LoVo (cell line): Measurements from ENCODE around the gene LAMB1.
"Not testable (repeated sequence)": the region's sequence is repeated elsewhere in the genome, so short reads cannot be mapped to it uniquely, and the experiment has no call there.

Source experiments
- DNase-seq: peaks from one replicate; pipeline ENCODE4 v3.0.0-alpha.2; 2016; ENCODE audit warnings: low spot score

LAMB1 gene

DNA sequence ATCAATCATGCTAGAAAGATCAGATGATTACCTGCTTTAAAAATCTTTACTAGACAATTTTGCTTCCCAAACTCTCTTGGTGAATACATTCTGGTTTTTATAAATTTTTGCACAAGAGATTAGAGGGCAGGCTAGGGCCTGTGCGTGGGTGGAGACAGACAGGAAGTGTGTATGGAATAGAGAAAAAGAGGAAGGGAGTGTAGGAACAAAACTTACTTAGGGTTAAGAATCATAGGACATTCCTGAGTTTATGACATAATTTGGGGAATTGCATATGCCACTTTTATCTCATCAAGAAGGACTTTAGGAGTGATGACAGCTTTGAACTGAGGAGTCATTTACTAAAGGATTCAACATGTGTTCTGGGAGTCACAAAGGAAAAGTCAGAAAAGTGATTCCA, 31.3 kb downstream of the LAMB1 start:
- DNase-seq: no peak

DNA sequence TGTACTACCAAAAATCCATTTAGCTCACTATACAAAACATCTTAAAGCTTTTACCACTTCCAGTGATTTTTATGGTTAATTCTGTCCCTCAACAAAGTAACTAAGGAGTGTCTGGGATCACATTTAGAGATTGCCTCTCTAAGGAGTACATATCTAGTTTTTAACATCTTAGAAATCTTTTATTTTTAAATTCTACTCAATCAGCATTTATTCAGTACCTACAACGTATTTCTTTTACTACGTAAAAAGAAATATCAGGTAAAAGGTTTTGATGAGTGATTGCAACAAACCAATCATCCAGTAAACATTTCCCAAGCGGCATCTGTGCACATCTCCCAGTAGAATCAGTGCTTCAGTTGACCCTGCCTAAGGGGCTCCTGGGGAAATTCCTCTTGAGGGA, 31.9 kb downstream of the LAMB1 start:
- DNase-seq: no peak

DNA sequence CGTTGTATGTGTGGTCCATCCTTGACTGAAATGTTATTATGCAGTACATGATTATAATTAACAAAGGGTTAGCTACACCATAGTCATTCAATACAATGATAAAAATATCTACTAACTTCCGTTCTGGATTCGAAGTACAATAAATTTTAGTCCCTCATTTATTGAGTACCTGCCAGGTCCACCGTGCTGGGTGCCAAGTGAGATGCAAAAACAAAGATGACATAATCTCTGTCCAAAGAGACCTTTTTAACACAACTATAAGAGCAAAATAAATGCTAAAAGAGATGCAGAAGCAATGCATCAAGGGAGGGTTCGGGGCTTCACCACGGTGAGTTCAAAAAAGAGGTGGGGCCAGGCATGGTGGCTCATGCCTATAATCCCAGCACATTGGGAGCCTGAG, 33.1 kb downstream of the LAMB1 start:
- no peak for DNase-seq

DNA sequence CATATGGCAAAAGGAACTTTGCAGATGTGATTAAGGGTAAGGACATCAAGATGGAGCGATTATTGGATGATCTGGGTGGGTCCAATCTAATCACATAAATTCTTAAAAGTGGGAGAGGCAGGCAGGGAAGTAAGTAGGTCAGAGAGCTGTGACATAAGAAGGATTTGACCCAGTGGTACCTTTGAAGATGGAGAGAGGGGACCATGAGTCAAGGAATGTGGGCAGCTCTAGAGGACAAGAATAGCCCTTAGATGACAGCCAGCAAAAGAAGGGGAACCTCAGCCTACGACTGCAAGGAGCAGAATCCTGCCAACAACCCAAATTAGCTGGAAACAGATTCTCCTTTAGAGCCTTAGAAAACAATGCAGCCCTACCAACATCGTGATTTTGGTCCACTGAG, 34.5 kb downstream of the LAMB1 start:
- no peak for DNase-seq

DNA sequence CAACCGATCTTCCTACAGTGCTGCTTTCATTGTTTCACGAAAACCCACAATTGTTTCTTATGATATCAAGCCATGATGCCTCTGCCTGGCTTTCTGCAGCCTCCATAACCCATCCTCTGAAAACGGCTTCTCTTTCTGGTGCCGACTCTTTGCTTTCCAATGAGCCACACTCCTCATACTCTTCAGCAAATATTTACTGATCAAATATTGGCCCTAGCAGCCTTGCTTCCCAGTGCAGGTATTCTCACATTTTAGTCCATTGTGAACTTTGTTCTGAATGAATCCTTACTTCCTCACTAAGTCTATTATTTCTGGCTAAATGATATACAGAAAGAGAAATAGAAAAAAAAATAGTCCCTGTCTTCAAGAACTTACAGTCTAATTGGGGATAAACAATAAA, 35.5 kb downstream of the LAMB1 start:
- no peak for DNase-seq

DNA sequence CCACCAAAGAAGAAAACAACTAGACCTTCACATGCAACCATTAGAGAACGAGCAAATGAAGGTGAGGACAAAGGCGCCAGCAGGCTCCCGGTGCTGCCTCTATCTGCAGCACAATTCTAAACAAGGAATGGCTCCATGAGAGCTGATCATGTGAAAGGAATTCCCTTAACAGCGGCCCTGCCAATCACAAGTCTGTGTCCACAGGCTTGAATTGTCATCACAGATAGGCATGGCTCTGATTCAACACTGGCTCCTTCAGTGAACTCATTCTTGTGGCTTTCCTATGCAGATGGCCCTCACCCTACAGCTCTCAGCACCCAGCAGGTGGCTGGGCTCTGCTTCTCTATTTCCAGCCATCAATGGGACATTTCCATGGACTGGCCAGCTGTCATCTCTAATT, 36.2 kb downstream of the LAMB1 start:
- DNase-seq: peak; percentile 11

DNA sequence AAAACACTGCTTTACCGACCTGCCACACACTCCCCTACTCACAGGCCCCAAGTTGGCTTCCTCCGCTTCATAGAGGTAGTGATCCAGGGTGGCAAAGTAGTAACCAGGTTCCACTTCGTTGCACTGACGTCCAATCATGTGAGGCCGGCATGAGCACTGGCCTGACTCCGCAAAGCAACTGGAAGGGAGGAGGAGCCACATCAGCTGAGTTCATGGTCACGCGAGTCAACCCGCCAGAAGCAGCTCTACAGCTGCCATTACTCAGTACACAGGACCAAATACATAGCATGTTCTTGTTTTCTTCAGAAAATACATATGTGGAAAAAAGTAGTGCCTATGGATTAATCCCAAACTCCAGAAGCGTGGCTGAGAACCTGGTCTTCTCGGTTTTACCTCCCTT, 38.5 kb downstream of the LAMB1 start:
- DNase-seq: no peak

DNA sequence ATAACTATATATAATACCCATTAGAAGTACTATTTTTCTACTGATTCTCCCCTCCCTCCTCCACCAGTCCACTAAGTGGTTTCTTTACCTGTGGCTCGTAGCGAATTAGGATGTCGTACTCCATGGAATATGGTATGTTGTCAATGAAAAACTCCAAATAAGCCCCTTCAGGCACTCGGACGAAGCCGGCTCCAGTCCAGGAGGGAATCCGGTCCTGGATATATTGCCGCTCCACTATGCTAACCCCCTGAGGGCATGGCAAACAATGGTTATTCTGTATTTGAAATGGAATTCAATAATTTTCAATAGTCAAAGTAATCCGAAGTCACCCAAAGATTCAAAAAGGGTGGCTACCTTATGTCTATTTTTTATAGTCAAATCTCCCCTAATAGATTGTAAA, 40.1 kb downstream of the LAMB1 start:
- no peak for DNase-seq

DNA sequence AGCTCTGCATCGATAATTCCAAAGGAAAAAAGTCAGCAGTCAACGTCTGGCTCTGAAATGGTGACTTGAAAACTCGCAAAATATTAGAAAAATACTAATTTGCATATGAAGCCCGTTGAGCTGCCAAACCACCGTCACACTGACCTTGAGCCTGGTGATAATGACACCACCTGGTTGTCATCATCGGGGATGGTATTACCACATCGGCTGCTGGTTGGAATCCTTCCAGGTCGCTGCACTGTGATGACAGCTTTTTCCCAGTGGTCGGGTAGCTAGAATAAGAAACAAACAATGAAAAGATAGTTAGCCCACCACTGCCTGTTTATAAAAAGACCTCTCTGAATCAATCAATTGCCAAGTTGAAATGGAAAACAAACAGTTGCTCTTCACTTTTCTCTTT, 41.6 kb downstream of the LAMB1 start:
- DNase-seq: no peak

DNA sequence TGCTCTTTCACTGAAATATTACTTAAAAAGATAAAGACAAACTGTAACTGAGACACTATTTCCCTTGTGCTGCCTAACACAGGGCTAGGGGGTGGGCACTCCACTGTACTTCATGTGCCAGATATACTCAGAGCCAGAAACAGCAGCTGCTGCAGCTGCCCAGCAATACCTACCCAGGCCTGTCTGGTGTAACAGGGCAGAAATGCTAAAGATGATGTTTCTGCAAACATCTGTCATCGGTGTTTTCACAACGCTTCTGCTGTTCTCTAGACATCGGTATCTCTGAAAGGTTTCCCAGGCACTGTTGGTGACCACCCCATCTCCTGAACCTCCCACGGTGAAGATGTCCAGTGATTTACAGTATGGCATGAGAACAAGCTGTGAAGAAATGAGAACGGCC, 42.7 kb downstream of the LAMB1 start:
- DNase-seq: no peak

DNA sequence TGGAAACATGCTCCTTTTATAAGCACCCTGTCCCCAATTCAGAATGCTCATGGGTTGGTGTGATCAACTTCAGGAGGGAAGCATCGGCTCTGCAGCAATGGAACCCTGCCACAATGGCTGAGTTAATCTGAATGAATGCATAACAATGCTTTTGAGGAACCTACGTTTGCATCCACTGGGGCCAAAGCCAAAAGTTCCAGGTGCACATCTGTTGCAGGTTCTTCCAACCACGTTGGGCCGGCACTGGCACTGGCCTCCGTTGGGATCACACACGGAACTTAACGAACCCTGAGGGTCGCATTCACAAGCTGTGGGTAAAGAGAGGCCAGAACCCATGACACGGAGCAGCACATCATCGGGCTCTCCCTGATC, 43.4 kb downstream of the LAMB1 start:
- no peak for DNase-seq

DNA sequence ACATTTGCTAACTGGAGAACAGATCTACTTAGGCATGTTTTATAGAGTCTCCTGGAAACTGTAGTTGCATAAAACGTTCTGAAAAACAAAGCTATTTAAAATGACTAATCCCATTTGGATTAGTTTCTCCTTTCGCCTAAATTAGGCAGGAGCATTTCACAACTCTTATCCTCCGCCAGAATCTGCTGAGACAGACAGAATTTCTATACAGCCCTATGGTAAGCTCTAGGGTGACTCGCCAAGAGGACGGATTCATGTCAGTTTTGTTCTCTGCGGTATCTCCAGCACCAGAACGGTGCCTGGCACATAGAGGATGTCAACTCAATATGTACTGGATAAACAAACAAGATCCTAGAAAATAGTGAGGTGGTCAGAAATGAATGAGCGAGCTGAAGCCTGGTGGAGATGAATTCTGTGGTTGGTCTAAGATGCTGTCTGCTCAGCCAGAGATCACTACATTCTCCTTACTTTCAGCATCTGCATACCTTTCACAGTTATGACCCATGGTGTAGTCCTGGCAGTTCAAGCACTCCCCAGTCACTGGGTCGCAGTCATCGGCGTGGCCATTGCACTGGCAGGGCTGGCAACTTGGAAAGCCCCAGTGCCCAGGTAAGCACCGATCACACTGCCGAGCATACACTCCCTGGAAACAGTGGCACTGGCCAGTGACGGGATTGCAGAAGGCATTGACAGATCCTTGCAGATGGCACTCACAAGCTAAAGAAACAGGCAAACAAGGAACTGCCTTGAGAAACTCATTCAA, 44.0 kb downstream of the LAMB1 start:
- DNase-seq: no peak

DNA sequence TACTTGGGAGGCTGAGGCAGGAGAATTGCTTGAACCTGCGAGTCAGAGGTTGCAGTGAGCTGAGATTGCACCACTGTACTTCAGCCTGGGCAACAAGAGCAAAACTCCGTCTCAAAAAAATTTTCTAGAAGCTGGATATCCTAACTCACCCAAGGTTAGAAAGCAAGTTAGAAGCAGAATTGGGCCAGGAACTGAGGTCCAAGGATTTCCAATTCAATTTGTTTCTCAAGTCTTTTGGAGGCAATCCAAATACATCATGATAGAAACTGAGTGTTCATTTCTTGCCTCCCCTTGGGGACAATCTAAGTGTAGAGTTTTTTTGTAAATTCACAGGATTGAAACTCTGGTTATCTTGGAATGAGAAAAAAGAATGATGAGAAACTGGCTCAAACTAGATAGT, 45.5 kb downstream of the LAMB1 start:
- DNase-seq: no peak

DNA sequence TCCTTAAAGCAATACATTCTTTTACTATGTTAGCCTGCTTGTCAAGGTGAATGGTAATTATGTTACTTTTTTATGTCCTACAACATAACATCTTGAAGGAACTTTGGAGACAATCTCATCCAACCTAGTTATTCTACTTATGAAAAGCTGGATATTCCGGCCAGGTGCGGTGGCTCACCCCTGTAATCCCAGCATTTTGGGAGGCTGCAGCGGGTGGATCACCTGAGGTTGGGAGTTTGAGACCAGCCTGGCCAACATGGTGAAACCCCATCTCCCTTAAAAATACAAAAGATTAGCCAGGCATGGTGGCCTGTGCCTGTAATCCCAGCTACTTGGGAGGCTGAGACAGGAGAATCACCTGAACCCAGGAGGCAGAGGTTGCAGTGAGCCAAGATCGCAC, 46.0 kb downstream of the LAMB1 start:
- DNase-seq: not testable (repeated sequence)

DNA sequence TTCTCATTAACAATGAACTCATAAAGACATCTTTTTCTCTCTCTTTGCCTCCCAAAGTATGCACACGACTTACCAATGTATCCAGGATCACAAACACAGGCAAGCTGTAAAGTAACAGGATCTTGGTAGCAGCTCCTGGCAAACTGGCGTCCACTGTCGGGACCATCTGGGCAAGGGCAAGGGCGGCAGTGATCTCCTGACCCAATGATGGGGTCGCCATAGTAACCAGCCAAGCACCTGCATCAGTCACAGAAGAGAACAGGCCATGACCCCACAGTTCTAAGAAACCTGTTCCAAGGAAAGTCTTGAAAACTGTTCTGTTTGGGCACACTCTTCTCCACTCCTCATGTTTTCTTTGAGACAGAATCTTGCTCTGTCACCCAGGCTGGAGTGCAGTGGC, 47.6 kb downstream of the LAMB1 start:
- DNase-seq: no peak

DNA sequence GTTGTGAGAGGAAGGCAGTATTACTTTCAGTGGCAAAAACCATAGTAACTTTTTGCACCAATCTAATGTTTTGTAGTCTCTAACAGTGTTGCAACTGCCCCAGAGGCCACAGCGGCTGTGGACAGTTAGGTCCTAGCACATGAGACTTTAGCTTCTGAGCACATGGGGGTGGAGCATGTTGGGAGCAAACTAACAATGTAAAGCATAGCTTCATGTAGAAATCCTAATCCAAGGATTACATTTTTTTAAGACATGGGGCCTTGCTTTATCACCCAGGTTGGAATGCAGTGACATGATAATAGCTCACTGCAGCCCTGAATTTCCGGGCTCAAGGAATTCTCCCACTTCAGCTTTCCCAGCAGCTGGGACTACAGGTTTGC, 49.0 kb downstream of the LAMB1 start:
- no peak for DNase-seq

DNA sequence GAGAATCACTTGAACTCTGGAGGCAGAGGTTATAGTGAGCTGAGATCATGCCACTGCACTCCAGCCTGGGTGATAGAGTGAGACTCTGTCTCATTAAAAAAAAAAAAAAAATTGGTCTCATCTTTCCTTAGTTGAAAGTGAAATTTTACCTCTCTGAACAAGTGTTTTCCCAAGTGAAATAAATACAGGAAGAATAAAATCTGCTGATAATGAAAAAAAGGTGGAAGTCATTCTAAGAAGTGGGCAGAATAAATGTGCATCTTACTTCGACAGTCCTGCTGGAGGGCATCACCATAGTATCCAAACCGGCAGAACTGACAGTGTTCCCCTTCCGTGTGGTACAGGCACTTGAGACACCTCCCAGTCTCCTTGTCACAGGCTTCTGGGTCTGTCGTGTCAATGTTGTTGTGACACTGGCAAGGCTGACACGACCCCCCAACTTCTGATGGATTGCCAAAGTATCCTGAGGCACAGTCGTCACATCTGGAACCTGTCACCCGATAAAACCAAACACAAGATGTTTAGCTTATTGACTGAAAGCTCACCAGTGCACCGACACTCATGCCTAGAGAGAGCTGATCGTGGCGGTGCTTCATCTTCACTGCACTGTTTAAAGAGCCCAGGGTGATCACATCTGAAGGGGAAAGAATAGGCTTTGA, 49.6 kb downstream of the LAMB1 start:
- DNase-seq: no peak

DNA sequence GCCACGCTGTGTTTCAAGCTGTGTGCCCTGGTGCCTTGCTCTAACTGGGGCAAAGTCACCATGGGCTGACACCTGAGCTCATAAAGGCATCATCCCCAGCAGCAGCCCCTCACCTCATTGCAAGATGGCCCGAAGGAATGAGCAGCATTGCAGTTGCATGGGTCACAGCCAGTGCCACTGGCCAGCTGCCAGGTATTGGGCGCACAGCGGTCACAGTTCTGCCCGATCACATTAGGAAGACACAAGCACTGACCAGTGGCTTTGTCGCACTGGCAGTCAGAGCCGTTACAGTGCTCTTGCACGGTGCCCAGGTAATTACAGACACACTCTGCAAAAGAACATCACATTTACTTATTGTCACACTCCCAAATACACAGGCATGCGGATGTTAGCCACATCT, 51.1 kb downstream of the LAMB1 start:
- DNase-seq: no peak

DNA sequence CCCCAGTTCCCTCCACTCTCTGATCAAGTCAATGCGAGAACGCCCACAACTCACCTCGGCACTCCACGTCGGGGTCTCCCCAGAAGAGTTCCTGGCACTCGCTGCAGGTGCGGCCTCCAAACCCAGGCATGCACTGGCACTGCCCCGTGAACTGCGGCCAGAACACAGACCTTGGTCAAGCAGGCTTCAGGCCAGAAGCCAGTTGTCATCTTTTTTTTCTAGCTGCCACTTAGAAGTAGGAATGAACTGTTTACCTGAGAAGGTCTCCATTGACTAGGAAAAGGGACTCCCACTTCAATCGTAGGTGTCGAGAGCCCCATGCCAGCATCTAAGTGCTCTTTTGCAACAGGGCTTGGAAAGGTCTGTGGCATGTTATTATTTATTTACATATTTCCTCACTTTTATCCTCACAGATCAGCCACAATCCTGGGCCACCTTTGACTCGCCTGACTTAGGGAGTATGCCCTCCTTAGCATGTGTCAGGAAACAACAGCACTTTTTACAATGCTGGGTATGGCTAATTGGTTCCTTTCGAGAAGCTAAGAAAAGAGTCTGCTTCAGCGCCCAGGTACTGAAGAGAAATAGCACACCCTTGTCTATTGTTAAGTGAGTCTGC, 51.7 kb downstream of the LAMB1 start:
- DNase-seq: no peak

DNA sequence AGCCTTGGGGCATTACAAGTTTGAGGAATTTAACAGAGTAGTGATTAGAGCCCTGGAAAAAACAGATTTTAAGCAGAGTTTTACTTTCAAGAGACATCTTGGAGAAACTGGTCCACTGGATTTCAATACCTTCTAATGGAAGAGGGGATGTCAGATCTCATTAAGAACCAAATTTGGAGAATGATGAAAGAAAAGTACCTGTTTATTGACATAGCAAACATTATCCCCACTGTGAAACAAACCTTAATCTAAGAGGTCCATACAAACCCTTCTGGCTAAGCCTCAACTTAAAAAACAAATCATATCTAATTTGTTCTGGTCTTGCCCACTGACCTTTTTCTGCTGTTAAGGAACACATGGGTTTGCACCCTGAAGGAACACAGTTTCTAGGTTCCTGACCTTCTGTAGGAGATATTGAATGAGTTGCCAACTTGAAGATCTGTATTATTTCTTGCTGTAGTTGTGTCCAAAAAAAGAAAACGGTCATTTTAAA, 53.5 kb downstream of the LAMB1 start:
- DNase-seq: no peak

DNA sequence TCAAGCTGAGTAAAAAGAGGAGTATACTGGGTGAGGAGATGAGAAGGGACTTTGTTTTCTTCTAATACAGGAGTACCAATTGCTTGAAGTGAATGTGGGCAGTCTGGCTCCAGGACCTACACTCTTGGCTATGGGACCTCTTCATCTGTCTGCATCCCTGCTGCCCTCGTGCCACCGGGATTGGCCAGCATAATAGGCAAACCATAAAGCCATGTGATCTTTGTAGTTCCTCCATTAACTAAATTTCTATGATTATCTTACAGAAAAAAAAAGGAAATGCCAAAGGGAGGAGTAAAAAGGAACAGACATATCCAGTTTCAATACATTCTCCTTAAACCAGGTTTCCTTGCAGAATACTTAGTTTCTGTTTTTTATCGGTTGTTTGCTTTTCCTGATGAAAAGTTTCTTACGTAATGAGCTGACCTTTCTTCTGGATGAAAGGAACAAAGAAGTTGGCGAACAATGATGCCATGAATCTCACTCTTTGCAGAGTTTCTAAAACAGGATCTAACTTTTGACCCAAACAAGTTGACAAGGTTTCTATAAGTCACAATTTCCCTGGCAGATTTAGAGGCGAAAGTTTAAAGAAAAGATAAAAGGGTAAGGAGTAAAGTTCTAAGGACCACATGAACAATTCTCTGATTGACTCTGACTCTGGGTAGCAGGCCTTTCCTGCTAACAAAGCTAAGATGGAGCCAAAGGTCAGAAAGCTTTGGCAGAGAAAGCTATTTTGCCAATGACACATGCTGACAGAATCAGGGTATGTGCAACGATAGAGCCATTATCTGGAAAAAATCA, 54.1 kb downstream of the LAMB1 start:
- DNase-seq: peak; percentile 57

DNA sequence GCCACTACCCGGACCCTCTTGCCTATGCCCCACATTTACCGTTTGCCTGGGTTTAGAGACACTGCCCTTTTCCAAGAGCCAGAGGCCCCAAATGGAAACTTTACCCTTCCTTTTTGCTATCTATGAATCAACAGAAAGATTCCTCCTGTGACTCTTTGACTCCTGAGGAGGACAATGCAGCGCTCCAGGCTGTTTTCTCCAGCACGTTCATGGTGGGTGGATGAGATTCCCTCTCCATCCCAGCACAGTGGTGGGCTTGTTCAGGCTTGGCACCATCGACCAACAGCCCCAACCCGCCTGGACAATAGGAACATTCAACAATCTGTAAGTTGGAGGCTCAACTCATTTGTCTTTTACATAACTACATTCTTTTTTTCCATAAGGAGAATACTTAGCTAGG, 56.1 kb downstream of the LAMB1 start:
- DNase-seq: no peak

DNA sequence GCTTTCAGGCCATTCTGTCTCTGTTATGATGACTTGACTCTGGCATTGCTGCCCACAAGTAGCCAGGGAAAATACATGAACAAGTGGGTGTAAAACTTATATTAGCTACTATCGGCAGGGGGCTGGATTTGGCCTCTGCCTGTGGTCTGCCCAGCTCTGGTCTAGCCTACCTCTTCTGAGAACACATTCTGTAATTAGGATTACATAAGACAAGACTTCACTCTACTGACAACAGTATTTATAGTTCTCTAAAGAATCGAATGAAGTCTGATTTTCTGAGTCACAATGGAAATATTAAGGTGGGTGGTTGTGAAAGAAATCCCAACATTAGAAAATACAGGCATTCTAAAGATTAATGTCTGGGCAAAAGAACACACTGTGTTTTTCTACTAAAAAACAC, 56.5 kb downstream of the LAMB1 start:
- DNase-seq: no peak
